HG03039 (cell line): ENCODE data around the gene SECTM1.

Experiments
- ATAC-seq: cut with Tn5 transposase; IDR thresholded peaks from one replicate; pipeline ENCODE4 v1.9.1; 2021; ENCODE audit warnings: mild to moderate bottlenecking, moderate library complexity; ENCODE audit not compliant: unreplicated experiment

The SECTM1 gene

GRCh38 chr17:82301916-82302567 is 31.5 kb downstream of the SECTM1 start:
- ATAC-seq, result no peak

DNA sequence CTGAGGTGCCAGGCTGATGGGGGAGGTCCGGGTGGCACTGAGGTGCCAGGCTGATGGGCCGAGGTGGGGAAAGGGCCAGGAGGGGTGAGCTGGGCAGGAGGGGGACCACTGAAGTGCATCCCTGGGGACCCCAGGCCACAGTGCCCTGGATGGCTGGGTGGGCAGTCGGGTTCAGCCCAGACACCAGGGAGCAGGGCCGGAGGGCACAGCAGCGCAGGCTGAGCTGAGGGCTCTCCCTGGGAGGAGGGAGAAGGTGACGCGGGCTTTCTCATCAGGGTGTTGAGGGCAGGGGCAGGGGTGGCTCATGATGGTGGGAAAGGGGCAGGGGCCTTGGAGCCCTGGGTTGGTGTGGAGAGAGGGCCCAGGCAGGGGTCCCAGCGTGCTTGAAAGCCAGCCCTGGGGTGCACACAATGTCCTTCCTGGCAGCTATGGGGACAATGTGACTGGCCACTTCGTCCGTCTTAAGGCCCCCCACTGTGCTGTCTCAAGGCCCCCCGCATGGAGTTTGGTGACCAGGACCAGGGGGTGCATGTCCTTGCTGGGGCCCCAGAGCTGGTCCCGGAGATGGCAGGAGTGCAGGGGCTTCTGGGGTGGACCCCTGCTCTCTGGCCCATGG is 32.2 kb downstream of the SECTM1 start:
- no peak for ATAC-seq

GRCh38 chr17:82300707-82301270 is 32.8 kb downstream of the SECTM1 start:
- ATAC-seq, result no peak

GRCh38 chr17:82300228-82300627 is 33.3 kb downstream of the SECTM1 start:
- ATAC-seq, result no peak

GRCh38 chr17:82299452-82299851 is 34.1 kb downstream of the SECTM1 start:
- no peak for ATAC-seq

GRCh38 chr17:82298538-82299421 is 34.8 kb downstream of the SECTM1 start:
- no peak for ATAC-seq

DNA sequence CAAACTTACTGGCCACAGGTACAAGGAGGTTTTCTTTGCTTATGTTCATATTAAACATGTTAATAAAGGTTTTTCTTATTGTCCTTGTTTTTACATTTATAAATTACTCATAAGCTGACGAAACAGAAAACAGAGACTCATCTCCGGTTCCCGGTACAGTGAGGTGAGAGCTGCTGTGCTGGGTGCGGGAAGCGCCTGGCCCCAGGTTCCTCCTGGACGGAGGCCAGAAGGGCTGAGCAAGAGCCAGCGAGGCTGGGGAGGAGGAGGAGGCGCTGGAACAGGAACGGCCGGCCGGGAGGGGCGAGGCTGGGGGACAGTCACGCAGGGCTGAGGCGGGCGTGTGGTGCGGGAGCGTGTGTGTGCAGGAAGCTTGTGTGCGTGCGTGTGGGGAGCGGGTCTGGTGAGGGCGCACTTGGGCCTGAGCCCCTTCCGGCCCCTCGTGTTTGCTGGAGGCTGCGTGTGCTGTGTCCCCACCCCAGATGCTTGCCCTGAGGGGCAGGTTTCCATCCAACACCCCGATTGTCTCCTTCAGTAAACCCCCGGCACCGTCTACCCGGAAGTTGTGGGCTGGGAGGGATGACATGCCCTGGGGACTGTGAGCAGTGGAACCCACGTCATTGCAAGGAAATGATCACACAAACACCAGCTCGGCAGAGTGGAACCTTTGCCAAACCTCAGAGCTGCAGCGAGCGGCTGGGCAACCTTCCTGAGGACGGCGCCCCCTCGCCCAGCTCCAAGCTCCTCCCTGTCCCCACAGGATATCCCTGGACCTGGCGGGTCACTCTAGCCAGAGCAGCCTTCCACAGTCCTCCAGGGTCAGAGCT is 35.6 kb downstream of the SECTM1 start:
- ATAC-seq, result no peak

- no peak for ATAC-seq
Measured at GRCh38 chr17:82297280-82297713, 36.3 kb downstream of the SECTM1 start.

GRCh38 chr17:82296511-82297279 is 36.9 kb downstream of the SECTM1 start:
- no peak for ATAC-seq

- ATAC-seq, result no peak
Measured at GRCh38 chr17:82295472-82295814, 38.1 kb downstream of the SECTM1 start.

DNA sequence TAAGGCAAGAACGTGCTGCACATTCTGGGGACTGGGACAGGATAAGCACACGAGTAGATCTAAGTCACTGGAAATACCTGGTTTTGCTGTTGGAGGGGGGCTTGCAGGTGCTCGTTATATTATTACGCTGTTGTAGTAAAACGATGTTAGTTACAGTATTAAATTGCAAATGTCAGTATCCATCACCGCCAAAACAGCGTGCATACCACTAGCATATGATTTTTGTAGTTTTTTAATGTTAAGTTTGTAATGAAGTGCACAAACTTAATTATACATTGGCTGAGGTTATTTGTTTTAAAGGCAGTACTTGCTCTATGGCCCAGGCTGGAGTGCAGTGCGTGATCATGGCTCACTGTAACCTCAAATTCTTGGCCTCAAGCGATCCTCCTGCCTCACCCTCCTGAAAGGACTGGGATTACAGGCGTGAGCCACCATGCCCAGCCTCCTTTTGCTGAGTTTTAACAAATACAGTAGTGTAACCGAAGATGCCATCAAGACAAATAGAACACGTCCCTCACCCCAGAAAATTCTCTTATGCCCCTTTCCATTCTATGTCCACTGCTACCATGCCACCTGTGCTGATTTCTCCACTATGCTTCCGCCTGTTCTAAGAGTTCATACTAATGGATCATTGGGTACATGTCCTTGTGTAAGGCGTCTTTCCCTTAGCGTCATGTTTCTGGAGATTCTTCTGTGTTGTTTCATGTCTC is 39.3 kb downstream of the SECTM1 start:
- no peak for ATAC-seq

GRCh38 chr17:82292251-82293154 is 41.1 kb downstream of the SECTM1 start:
- peak; percentile 94 for ATAC-seq

GRCh38 chr17:82291582-82292250 is 41.9 kb downstream of the SECTM1 start:
- ATAC-seq, result no peak

- no peak for ATAC-seq
Measured at GRCh38 chr17:82287868-82288801, 45.4 kb downstream of the SECTM1 start.

DNA sequence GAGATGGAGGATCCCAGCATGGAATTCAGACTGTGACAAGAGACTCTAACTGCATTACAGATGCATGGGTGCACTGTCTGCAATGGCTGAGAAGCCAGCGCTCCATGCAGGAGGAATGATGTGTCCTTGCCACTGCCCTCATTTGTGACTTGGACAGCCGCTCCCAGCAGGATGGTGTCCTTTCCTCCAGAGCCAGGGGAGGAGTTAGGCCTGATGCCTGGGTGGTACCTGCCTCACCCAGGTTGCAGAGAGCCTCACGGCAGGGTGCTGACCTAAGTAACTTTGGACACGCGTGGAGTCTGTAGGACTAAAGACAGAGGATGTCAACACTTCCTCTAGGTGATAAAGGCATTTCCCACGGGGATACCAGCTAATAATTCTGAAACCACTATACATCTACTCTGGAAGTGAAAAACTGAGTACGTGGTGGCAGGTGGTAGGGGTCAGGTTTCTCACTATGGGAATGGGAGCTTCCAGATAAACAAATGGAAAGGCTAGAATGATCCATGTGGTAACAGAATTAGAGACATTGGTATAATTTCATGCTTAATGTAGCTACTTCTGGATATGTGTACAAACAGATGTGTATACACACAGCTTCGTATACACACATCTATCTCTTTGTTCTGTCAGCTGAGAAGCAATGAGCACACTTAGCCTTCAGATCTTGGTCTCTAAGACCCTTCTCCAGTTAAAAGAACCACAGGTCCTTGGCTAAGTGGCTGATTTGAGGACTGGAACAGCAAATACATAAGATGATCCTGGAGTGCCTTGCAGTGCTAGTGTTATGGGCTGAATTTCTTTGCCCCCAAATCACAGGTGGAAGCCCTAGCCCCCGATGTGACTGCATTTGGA is 46.3 kb downstream of the SECTM1 start:
- no peak for ATAC-seq

- no peak for ATAC-seq
Measured at GRCh38 chr17:82285141-82285540, 48.4 kb downstream of the SECTM1 start.
